H9 (cell line): ENCODE measurements around the gene CKMT2. TPM values are rescaled to one million over a fixed set of nuclear protein-coding genes. Genes with fewer than 3 reads are reported as not detected.

Experiments
- DNase-seq: peaks from one replicate; pipeline ENCODE4 v3.0.0-alpha.2; 2017
- H2AFZ ChIP-seq: one replicate; pipeline ENCODE4 v1.6.1; 2013; ENCODE audit warnings: mild to moderate bottlenecking, low read length, control low read depth, moderate library complexity
- H2AK5ac ChIP-seq: 2 replicates; pipeline ENCODE4 v1.6.1; 2013; ENCODE audit warnings: low read length, control low read depth, mixed read lengths; ENCODE audit not compliant: insufficient read length
- H2BK120ac ChIP-seq: one replicate; pipeline ENCODE4 v1.6.1; 2013; ENCODE audit warnings: low read depth, mild to moderate bottlenecking, low read length, control low read depth, inconsistent platforms; ENCODE audit not compliant: poor library complexity, severe bottlenecking
- H2BK12ac ChIP-seq: 2 replicates; pipeline ENCODE4 v1.6.1; 2013; ENCODE audit warnings: low read length, control low read depth, mixed read lengths, low read depth; ENCODE audit not compliant: insufficient read length
- H2BK15ac ChIP-seq: 2 replicates; pipeline ENCODE4 v1.6.1; 2013; ENCODE audit warnings: low read depth, low read length, control low read depth
- H2BK20ac ChIP-seq: one replicate; pipeline ENCODE4 v1.6.1; 2013; ENCODE audit warnings: low read depth, mild to moderate bottlenecking, low read length, control low read depth, inconsistent platforms; ENCODE audit not compliant: poor library complexity, severe bottlenecking
- H2BK5ac ChIP-seq: 2 replicates; pipeline ENCODE4 v1.6.1; 2013; ENCODE audit warnings: low read length, control low read depth, mixed read lengths; ENCODE audit not compliant: insufficient read length
- H3K14ac ChIP-seq: 2 replicates; pipeline ENCODE4 v1.6.1; 2013; ENCODE audit warnings: low read length, control low read depth; ENCODE audit not compliant: insufficient read depth
- H3K18ac ChIP-seq: 2 replicates; pipeline ENCODE4 v1.6.1; 2013; ENCODE audit warnings: low read depth, mild to moderate bottlenecking, mixed read lengths, low read length, control low read depth; ENCODE audit not compliant: insufficient read length
- H3K23ac ChIP-seq: 2 replicates; pipeline ENCODE4 v1.6.1; 2013; ENCODE audit warnings: low read length, control low read depth, mixed read lengths, low read depth; ENCODE audit not compliant: insufficient read length
- H3K23me2 ChIP-seq: 2 replicates; pipeline ENCODE4 v1.6.1; 2013; ENCODE audit warnings: low read depth, mild to moderate bottlenecking, mixed read lengths, low read length, control low read depth; ENCODE audit not compliant: insufficient read length, poor library complexity, severe bottlenecking
- H3K27ac ChIP-seq: 2 replicates; pipeline ENCODE4 v1.5.1; 2013; ENCODE audit warnings: low read length, control low read depth, mixed read lengths, low read depth; ENCODE audit not compliant: insufficient read length
- H3K27me3 ChIP-seq: 2 replicates; pipeline ENCODE4 v1.6.1; 2013; ENCODE audit warnings: low read length, control low read depth, inconsistent platforms; ENCODE audit not compliant: insufficient read depth
- H3K4ac ChIP-seq: 2 replicates; pipeline ENCODE4 v1.6.1; 2013; ENCODE audit warnings: low read depth, mild to moderate bottlenecking, control low read depth, inconsistent platforms, low read length, moderate library complexity
- H3K4me1 ChIP-seq: 2 replicates; pipeline ENCODE4 v1.6.1; 2013; ENCODE audit warnings: low read length, control low read depth, inconsistent platforms; ENCODE audit not compliant: insufficient read depth
- H3K4me2 ChIP-seq: 2 replicates; pipeline ENCODE4 v1.6.1; 2013; ENCODE audit warnings: low read length, control low read depth, mixed read lengths; ENCODE audit not compliant: insufficient read length, insufficient read depth
- H3K56ac ChIP-seq: 2 replicates; pipeline ENCODE4 v1.6.1; 2013; ENCODE audit warnings: low read depth, mild to moderate bottlenecking, mixed read lengths, low read length, control low read depth; ENCODE audit not compliant: insufficient read length
- H3K79me1 ChIP-seq: 2 replicates; pipeline ENCODE4 v1.6.1; 2013; ENCODE audit warnings: low read depth, mild to moderate bottlenecking, moderate library complexity, low read length, control low read depth, inconsistent platforms; ENCODE audit not compliant: insufficient read depth, poor library complexity, severe bottlenecking
- H3K79me2 ChIP-seq: 2 replicates; pipeline ENCODE4 v1.6.1; 2013; ENCODE audit warnings: low read length, control low read depth, inconsistent platforms; ENCODE audit not compliant: insufficient read depth
- H3K9ac ChIP-seq: 2 replicates; pipeline ENCODE4 v1.6.1; 2013; ENCODE audit warnings: low read length, control low read depth, mixed read lengths; ENCODE audit not compliant: insufficient read length; ENCODE audit errors: extremely low read depth
- H3K9me3 ChIP-seq: one replicate; pipeline ENCODE4 v1.6.1; 2013; ENCODE audit warnings: low read depth, low read length, inconsistent platforms; ENCODE audit not compliant: control insufficient read depth
- H3T11ph ChIP-seq: one replicate; pipeline ENCODE4 v1.6.1; 2013; ENCODE audit warnings: mild to moderate bottlenecking, low read length, control low read depth, inconsistent platforms
- H4K20me1 ChIP-seq: one replicate; pipeline ENCODE4 v1.6.1; 2013; ENCODE audit not compliant: control insufficient read depth, insufficient read length, insufficient read depth
- H4K5ac ChIP-seq: 2 replicates; pipeline ENCODE4 v1.6.1; 2013; ENCODE audit warnings: low read depth, mild to moderate bottlenecking, mixed read lengths, low read length, control low read depth; ENCODE audit not compliant: insufficient read length
- H4K8ac ChIP-seq: replicated peaks from 2 replicates; pipeline ENCODE4 v1.6.1; 2013; ENCODE audit warnings: low read length, control low read depth, mixed read lengths, low read depth; ENCODE audit not compliant: insufficient read length
- H4K91ac ChIP-seq: 2 replicates; pipeline ENCODE4 v1.6.1; 2013; ENCODE audit warnings: low read depth, mild to moderate bottlenecking, moderate library complexity, mixed read lengths, low read length, control low read depth; ENCODE audit not compliant: insufficient read length
- H3K27ac Mint-ChIP-seq, 3 experiments: 2 replicates in 2 of 3; 3 replicates in 1 of 3; pipeline ENCODE4 v1.8.0; 2020 to 2021; ENCODE audit warnings: mixed read lengths in 3 of 3, mild to moderate bottlenecking in 1 of 3, moderate library complexity in 1 of 3
- H3K27me3 Mint-ChIP-seq: 2 replicates; pipeline ENCODE4 v1.8.0; 2021; ENCODE audit warnings: low read depth, mild to moderate bottlenecking, moderate library complexity, mixed read lengths
- H3K36me3 Mint-ChIP-seq, 3 experiments: 2 replicates in 2 of 3; 3 replicates in 1 of 3; pipeline ENCODE4 v1.8.0; 2020 to 2021; ENCODE audit warnings: low read depth in 3 of 3, mixed read lengths in 3 of 3; ENCODE audit not compliant: insufficient read depth in 1 of 3
- H3K4me1 Mint-ChIP-seq, 2 experiments: 2 replicates each; pipeline ENCODE4 v1.8.0; 2020; ENCODE audit warnings: mixed read lengths in 2 of 2
- H3K4me3 Mint-ChIP-seq, 2 experiments: 2 replicates in 1 of 2; 3 replicates in 1 of 2; pipeline ENCODE4 v1.8.0; 2020 to 2021; ENCODE audit warnings: mild to moderate bottlenecking in 2 of 2, mixed read lengths in 2 of 2, moderate library complexity in 1 of 2
- H3K9me3 Mint-ChIP-seq, 2 experiments: 2 replicates in 1 of 2; 3 replicates in 1 of 2; pipeline ENCODE4 v1.8.0; 2020; ENCODE audit warnings: mild to moderate bottlenecking in 2 of 2, mixed read lengths in 2 of 2, moderate library complexity in 1 of 2
- WGBS: extraction: QIAGEN DNeasy Blood & Tissue Kit; methylation state at CpG from one replicate; pipeline ENCODE4 v1.1.7; 2013; ENCODE audit warnings: missing lambda C conversion rate, low lambda C conversion rate, mixed read lengths; ENCODE audit not compliant: insufficient read length; ENCODE audit errors: extremely low coverage; 5-methylcytosine and 5-hydroxymethylcytosine counted together
- total RNA-seq: library from RNA; stranded (reverse); gene quantifications from 2 replicates; pipeline ENCODE4 v1.2.1, GENCODE V29; 2021
- TF ChIP-seq, protein P1 (sequence below): fragments of 200-600 bp; sonication (generic); conservative IDR thresholded peaks from 3 replicates; pipeline ENCODE4 v1.8.0; 2021; ENCODE audit warnings: antibody characterized with exemption, mild to moderate bottlenecking

Gene CKMT2
- total RNA-seq, 1 experiment from 2014 or later, result 1.8 TPM

DNA sequence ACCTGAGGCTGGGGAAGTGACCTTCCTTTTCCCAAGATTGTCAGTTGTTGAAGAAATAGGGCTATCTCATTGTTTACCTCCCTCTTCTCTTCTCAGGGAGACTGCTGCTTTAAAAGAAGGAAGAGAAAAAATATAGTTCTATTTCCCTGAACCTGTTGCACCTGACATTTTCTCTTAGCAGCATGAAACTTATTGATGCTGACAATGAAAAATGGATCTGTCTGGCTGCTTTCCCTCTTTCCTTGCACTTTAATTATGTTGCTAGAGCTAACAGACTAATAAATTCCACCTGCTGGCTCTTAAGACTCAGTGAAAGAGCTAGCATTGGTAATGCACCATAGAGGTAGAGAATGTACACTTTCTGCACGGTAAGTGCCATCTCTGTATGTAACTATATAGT is 6.2 kb upstream of the CKMT2 start:
- Histone ChIP-seq H2BK12ac (no peak overlapping the region), H4K91ac (no peak overlapping the region), H4K20me1 (no peaks in the 10 kb centered on the region), H3K23me2 (no peaks in the 10 kb centered on the region), H2AFZ (no peak overlapping the region), H3K4ac (no peak overlapping the region), H2AK5ac (no peak overlapping the region), H2BK20ac (no peak overlapping the region), H4K5ac (no peak overlapping the region), H3K56ac (no peak overlapping the region), H3K27ac (no peak overlapping the region), H4K8ac (no peak overlapping the region), H3K4me1 (no peaks in the 10 kb centered on the region), H3K9ac (no peak overlapping the region), H2BK15ac (no peak overlapping the region), H2BK5ac (no peak overlapping the region), H3K79me2 (no peaks in the 10 kb centered on the region), H3K4me2 (no peak overlapping the region), H3T11ph (no peak overlapping the region), H3K23ac (no peak overlapping the region), H3K27me3 (no peaks in the 10 kb centered on the region), H3K14ac (no peak overlapping the region), H3K18ac (no peak overlapping the region), H3K79me1 (no peaks in the 10 kb centered on the region), H2BK120ac (no peak overlapping the region), H3K9me3 (no peaks in the 10 kb centered on the region)
- no peaks in the 10 kb centered on the region for H3K4me1 Mint-ChIP-seq
- DNase-seq, result no peak
- no peaks in the 10 kb centered on the region for H3K36me3 Mint-ChIP-seq
- no peaks in the 10 kb centered on the region; the same call in 1 of the 2 replicates for H3K27me3 Mint-ChIP-seq
- no peak overlapping the region for H3K4me3 Mint-ChIP-seq
- no peaks in the 10 kb centered on the region for H3K9me3 Mint-ChIP-seq
- no CpG with 5 or more reads among the region's 1 CpG for WGBS
- no peak overlapping the region for H3K27ac Mint-ChIP-seq
- TF ChIP-seq, protein P1, sequence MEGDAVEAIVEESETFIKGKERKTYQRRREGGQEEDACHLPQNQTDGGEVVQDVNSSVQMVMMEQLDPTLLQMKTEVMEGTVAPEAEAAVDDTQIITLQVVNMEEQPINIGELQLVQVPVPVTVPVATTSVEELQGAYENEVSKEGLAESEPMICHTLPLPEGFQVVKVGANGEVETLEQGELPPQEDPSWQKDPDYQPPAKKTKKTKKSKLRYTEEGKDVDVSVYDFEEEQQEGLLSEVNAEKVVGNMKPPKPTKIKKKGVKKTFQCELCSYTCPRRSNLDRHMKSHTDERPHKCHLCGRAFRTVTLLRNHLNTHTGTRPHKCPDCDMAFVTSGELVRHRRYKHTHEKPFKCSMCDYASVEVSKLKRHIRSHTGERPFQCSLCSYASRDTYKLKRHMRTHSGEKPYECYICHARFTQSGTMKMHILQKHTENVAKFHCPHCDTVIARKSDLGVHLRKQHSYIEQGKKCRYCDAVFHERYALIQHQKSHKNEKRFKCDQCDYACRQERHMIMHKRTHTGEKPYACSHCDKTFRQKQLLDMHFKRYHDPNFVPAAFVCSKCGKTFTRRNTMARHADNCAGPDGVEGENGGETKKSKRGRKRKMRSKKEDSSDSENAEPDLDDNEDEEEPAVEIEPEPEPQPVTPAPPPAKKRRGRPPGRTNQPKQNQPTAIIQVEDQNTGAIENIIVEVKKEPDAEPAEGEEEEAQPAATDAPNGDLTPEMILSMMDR, result no peak
